Astrocyte of the cerebellum (primary cell): Measurements from ENCODE around the gene PMP22.

Experiments
- DNase-seq: peaks from one replicate; pipeline ENCODE4 v3.0.0-alpha.2; 2011; ENCODE audit warnings: low read depth
- H3K4me3 ChIP-seq: 2 replicates; pipeline ENCODE4 v1.5.1; 2011; ENCODE audit warnings: mild to moderate bottlenecking, low read depth, low read length, moderate library complexity
- in situ Hi-C: cut with HindIII; loops from 2 replicates; pipeline ENCODE4 v1.10.0; 2017; ENCODE audit warnings: low sequenced_read_pairs
- TF ChIP-seq, protein P1 (sequence below): IDR thresholded peaks from 2 replicates; pipeline ENCODE4 v1.5.1; 2012; ENCODE audit warnings: low read length, low read depth, moderate library complexity, mild to moderate bottlenecking; ENCODE audit errors: missing control alignments

The PMP22 gene

DNA sequence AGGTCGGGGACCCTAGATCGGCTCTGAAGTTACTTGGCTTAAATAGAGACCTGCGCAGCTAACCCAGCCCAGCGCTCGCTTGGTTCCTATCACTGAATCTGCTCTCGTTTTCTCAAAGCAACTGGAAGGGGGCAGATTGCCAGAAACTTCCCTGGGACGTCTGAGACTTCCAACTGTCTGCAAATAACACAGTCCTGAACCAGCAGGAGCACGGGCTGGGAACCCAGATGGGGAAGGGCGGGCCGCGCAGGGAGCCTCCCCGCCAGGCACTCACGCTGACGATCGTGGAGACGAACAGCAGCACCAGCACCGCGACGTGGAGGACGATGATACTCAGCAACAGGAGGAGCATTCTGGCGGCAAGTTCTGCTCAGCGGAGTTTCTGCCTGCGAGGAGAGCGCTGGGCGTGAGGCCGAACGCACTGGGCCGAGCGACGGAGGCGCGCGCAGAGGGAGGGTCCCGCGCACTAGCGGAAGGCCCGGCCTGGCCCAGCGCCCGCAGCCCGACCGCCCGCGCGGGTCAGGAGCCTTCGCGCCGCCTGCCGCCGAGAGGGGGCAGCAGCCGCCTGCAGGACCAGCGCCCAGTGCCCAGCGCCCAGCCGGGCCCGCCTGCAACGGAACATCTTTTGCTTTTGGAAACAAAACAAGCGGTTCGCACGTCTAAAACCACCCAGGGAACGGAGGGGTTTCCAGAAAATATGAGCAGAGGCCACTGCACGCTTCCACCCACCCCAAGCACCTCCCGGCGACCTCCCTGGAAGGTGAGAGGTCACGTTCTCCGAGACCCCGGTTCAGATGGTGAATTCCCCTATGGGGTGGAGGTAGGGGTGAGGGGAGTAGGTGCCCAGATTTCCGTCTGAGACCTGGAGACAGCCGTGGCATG lies 4.5 kb downstream of the PMP22 start:
- TF ChIP-seq, protein P1, sequence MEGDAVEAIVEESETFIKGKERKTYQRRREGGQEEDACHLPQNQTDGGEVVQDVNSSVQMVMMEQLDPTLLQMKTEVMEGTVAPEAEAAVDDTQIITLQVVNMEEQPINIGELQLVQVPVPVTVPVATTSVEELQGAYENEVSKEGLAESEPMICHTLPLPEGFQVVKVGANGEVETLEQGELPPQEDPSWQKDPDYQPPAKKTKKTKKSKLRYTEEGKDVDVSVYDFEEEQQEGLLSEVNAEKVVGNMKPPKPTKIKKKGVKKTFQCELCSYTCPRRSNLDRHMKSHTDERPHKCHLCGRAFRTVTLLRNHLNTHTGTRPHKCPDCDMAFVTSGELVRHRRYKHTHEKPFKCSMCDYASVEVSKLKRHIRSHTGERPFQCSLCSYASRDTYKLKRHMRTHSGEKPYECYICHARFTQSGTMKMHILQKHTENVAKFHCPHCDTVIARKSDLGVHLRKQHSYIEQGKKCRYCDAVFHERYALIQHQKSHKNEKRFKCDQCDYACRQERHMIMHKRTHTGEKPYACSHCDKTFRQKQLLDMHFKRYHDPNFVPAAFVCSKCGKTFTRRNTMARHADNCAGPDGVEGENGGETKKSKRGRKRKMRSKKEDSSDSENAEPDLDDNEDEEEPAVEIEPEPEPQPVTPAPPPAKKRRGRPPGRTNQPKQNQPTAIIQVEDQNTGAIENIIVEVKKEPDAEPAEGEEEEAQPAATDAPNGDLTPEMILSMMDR, result peak; percentile 59
- peak; percentile 77 for DNase-seq
- in situ Hi-C loops, result loop anchor here (25.0 kb wide), 1 partner anchor 227 kb away; no protein-coding TSS in a partner anchor
- H3K4me3 ChIP-seq, result peak overlapping the region; percentile 81

DNA sequence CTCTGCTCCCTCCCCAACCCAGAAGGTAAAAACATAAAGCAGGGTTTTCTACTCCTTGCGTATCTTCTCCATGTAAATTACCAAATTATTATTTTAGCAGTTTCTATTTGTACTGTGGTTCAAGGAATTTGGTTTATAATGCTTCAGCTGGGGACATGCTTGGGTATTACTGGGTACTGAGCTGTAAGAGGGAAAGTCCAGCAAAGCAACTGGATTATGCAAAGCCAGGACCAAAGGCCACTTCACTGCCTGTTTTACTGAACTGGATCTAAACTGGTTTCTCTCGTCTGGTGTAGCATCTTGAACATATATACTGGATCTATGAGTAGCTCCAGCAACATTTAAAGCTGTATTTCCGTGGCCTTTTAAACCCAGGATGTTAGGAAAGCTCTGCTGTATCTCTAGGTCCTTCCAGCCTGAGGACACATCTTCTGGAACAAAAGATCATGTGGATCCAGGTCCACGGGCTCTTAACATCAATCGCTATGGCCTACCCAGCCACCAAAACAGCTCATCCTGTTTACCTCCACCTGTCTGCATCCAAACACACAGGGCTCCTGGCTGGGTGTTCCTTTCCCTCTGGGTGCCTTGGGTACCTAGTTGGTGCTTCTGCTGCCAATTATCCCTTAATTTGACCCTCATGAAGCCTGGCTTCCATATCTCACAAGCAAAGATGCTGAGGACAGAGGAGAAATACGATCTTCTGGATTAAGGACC lies 7.2 kb downstream of the PMP22 start:
- in situ Hi-C loops, result loop anchor here (25.0 kb wide), 1 partner anchor 229 kb away; no protein-coding TSS in a partner anchor
- no peak for DNase-seq
- TF ChIP-seq, protein P1, result no peak
- no peak overlapping the region for H3K4me3 ChIP-seq

DNA sequence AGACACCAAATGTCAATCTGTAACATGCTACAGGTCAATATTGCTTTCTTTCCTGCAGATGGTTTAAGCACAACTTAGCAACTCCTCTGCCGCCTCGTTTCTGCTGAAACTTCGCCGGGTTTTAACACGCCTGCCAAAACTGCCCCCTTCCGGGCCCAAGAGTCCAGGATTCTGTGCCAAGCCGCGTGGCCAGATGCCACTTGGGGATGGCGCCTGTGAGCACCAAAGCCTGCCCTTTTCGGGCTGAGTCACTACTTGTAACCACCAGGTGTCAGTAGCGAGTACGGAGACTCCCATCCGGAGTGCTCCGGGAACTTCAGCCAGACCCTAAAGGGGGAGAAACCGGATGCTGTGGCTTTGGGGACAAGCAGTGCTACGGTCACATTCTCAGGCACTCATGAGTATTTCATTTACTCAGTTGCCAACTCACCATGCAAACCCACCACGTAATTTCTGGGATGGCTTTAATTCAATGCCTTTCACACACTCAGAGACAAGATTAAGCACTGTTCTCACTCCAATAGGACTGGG lies 7.8 kb downstream of the PMP22 start:
- no peak overlapping the region for H3K4me3 ChIP-seq
- in situ Hi-C loops, result loop anchor here (25.0 kb wide), 1 partner anchor 230 kb away; no protein-coding TSS in a partner anchor
- TF ChIP-seq, protein P1, result peak; percentile 92
- peak; percentile 66 for DNase-seq

DNA sequence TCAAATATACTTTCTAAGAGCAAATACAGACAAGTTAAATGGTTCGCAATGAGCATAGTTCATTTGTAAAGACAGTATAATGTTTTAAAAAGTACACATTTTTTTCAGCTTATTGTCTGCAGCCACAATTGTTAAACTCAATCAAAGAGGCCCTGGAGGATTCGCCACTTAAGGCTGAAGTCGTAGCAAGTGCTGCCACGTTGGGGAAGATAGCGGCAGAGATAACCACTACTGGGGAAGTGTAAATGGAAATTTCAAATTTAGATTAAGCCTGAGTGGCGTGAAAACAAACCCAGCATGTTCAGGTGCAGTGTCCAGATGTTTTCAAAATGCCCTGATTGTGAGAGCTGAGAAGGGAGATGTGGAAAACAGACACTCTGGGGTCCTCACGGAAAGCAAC lies 8.4 kb downstream of the PMP22 start:
- TF ChIP-seq, protein P1, result no peak
- no peak overlapping the region for H3K4me3 ChIP-seq
- DNase-seq, result no peak
- in situ Hi-C loops, result loop anchor here (25.0 kb wide), 1 partner anchor 231 kb away; no protein-coding TSS in a partner anchor

- TF ChIP-seq, protein P1, result no peak
- in situ Hi-C loops, result loop anchor here (25.0 kb wide), 1 partner anchor 231 kb away; no protein-coding TSS in a partner anchor
Measured at GRCh38 chr17:15255713-15256454, 9.2 kb downstream of the PMP22 start.

More at GRCh38 chr17:15255713-15256454, 9.2 kb downstream of the PMP22 start:
- H3K4me3 ChIP-seq, result no peak overlapping the region
- no peak for DNase-seq
